ENCODE data around the gene ESRRB.

Gene ESRRB

GRCh38 chr14:76371066-76371465, 4.9 kb upstream of the ESRRB start:
- CTCF ChIA-PET, result interaction anchor here (0.9 to 1.5 kb wide), 5 partner anchors 16 to 662 kb away, joined by 3 to 6 read pairs (median 3); no protein-coding TSS in a partner anchor
- POLR2A ChIA-PET, result no interaction called here
- H3K4me3 ChIP-seq (ENCODE audit: low read depth, low read length), result no peak overlapping the region
- DNase-seq (ENCODE audit: low read depth, low spot score), result no peak
- TF ChIP-seq CTCF (IDR thresholded peaks at IDR 0.05; ENCODE audit: insufficient read depth, low read length, missing control alignments), result no peak

DNA sequence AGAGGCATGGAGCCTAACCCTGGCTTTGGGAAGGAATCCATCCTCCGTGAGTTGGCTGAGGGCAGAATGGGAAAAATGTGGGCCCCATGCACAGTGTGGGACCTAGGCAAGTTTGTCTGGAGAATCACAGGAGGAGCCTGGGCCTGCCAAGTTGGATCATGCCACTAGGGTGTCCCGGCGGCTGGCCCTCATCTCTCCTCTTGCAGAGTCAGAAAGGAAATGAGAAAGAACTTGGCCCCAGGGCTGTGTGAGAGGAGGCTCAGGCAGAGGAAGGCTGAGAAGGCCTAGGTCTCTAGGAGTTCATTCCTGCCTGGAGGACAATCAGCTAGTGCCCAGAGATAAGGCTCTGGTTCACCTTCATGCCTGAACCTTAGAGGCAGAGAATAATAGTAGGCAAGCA, 2.5 kb upstream of the ESRRB start:
- ChIA-PET POLR2A (no interaction called here), CTCF (no interaction called here)
- TF ChIP-seq CTCF (IDR thresholded peaks at IDR 0.05; ENCODE audit: insufficient read depth, low read length, missing control alignments), result no peak
- no peak for DNase-seq (ENCODE audit: low read depth, low spot score)
- no peak overlapping the region for H3K4me3 ChIP-seq (ENCODE audit: low read depth, low read length)

DNA sequence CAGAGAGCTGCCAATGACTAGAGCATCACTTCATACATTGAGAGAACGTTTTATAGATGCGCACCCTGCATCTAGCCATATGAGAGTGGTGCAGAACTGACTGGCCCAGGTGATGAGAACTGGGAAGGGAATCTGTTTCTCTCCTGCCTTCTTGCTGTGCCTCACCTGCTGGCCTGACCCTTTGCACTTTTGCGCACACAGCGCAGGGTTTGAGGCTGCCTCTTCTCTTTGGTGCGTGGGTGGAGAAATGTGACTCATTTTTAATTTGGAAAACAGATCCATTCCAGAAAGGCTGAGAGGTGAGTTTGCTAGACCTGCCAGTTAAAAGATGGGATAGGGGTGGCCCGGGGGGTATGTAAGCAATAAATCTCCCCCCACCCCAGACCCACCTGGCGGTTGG, 453 bp upstream of the ESRRB start:
- no peak for DNase-seq (ENCODE audit: low read depth, low spot score)
- POLR2A ChIA-PET, result no interaction called here

GRCh38 chr14:76376409-76376877, 506 bp downstream of the ESRRB start:
- H3K4me3 ChIP-seq (ENCODE audit: low read depth, low read length), result peak overlapping the region; percentile 25
- CTCF ChIA-PET, result no interaction called here
- DNase-seq (ENCODE audit: low read depth, low spot score), result no peak
- no peak for TF ChIP-seq CTCF (IDR thresholded peaks at IDR 0.05; ENCODE audit: insufficient read depth, low read length, missing control alignments)
- POLR2A ChIA-PET, result no interaction called here

More for the DNA sequence above, 453 bp upstream of the ESRRB start:
- H3K4me3 ChIP-seq (ENCODE audit: low read depth, low read length), result no peak overlapping the region
- CTCF ChIA-PET, result interaction anchor here (0.9 kb wide), 1 partner anchor 12 kb away, joined by 3 read pairs; no protein-coding TSS in a partner anchor
- no peak for TF ChIP-seq CTCF (IDR thresholded peaks at IDR 0.05; ENCODE audit: insufficient read depth, low read length, missing control alignments)

DNA sequence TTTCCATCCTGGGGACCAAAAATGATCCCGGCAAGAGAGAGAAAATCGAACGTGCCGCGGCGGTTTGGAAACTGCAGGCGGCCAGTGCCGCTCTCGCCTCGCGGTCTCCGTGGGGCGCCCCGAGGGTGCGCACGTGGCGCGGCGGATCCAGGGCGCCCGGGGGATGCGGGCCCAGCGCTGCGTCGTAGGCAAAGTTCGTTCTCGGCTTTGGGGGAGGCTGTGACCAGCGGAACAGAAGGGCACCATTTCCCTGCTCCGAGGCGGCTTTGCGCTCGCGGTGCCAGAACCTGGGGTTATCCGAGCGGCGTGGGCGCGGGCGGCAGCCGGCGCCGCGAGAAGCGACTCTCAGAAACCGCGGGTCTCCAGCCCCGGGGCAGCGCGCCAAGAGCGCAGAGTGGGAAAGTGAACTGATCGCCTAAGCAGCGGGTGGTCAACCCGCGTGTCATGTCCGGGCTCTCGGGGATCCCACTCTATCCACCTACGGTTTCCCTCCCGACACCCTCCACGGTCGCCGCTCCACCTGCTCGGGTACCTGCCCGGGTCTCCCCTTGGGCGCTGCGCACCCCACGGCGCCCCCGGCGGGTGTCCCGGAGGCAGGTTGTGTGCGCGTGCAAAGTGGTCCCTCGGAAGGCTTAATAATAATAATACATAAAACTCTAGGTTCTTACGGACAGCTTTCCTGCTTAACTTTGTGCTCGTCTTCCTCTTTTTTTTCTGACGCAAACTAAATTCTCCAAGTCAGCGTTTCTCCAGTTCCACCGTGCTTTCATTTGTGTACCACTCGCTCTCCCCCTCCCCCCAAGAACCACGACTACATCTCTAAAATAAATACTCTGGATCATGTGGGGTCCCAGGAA, 1.2 kb downstream of the ESRRB start:
- TF ChIP-seq CTCF (IDR thresholded peaks at IDR 0.05; ENCODE audit: insufficient read depth, low read length, missing control alignments), result no peak
- CTCF ChIA-PET, result no interaction called here
- no peak overlapping the region for H3K4me3 ChIP-seq (ENCODE audit: low read depth, low read length)
- no peak for DNase-seq (ENCODE audit: low read depth, low spot score)
- POLR2A ChIA-PET, result no interaction called here

DNA sequence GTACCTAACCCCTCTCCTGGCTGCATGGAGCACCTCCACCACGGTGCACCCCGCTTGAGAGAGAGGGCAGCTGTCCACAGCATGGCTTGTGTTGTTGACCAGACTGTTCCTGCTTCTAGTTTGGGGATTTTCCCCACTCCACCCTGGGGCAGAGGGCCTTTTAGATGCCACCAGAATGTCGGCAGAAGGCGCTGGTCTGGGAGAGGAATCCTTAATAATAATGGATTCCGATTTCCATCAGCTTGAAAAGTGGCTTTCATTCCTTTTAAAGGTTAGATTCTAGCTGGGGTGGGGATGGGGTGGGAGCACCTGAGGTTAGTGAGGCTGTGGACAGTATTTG, 1.8 kb downstream of the ESRRB start:
- POLR2A ChIA-PET, result no interaction called here
- no peak overlapping the region for H3K4me3 ChIP-seq (ENCODE audit: low read depth, low read length)
- CTCF ChIA-PET, result interaction anchor here (0.7 to 1.4 kb wide), 3 partner anchors 10 to 668 kb away, joined by 4 to 12 read pairs (median 5); no protein-coding TSS in a partner anchor
- TF ChIP-seq CTCF (IDR thresholded peaks at IDR 0.05; ENCODE audit: insufficient read depth, low read length, missing control alignments), result no peak
- no peak for DNase-seq (ENCODE audit: low read depth, low spot score)
